Panc1 (cell line): Measurements from ENCODE around the gene CCDC51.

Experiments
- CTCF ChIP-seq: fragments of 450-650 bp; IDR thresholded peaks from 2 replicates; pipeline ENCODE4 v1.5.1; 2017; ENCODE audit warnings: mild to moderate bottlenecking
- POLR2AphosphoS5 ChIP-seq: IDR thresholded peaks from 2 replicates; pipeline ENCODE4 v1.6.1; 2012; ENCODE audit warnings: mild to moderate bottlenecking, low read depth, low read length, moderate library complexity
- REST ChIP-seq, 2 experiments: IDR thresholded peaks; 2 replicates each; pipeline ENCODE4 v1.6.1; 2011 to 2012; ENCODE audit warnings: low read depth in 2 of 2, control low read depth in 1 of 2, low read length in 1 of 2, mild to moderate bottlenecking in 1 of 2, moderate library complexity in 1 of 2; ENCODE audit not compliant: insufficient read depth in 1 of 2
- SIN3A ChIP-seq: IDR thresholded peaks from 2 replicates; pipeline ENCODE4 v1.6.1; 2012; ENCODE audit warnings: low read depth, mild to moderate bottlenecking, low read length, moderate library complexity, borderline replicate concordance; ENCODE audit not compliant: insufficient read depth
- TCF7L2 ChIP-seq: IDR thresholded peaks from 2 replicates; pipeline ENCODE4 v1.6.1; 2011; ENCODE audit warnings: mild to moderate bottlenecking, low read depth, low read length, inconsistent platforms

- no peak for TF ChIP-seq CTCF
- no peak for TF ChIP-seq POLR2AphosphoS5
- TF ChIP-seq TCF7L2 = no peak
- no peak for TF ChIP-seq REST (IDR thresholded peaks at IDR 0.05; ENCODE audit: insufficient read depth in 1 of 2, low read depth in 2 of 2, low read length in 1 of 2)
- TF ChIP-seq SIN3A = no peak
These were observed 16.6 kb downstream of the CCDC51 start for GRCh38 chr3:48423241-48423882.
